ENCODE data around the gene NAV2. TPM values are rescaled to one million over a fixed set of nuclear protein-coding genes. Genes with fewer than 3 reads are reported as not detected.
"Not testable (repeated sequence)": the region's sequence is repeated elsewhere in the genome, so short reads cannot be mapped to it uniquely, and the experiment has no call there.

Gene NAV2
- total RNA-seq, 1 donor from 2014 or later, result 17.6 TPM

DNA sequence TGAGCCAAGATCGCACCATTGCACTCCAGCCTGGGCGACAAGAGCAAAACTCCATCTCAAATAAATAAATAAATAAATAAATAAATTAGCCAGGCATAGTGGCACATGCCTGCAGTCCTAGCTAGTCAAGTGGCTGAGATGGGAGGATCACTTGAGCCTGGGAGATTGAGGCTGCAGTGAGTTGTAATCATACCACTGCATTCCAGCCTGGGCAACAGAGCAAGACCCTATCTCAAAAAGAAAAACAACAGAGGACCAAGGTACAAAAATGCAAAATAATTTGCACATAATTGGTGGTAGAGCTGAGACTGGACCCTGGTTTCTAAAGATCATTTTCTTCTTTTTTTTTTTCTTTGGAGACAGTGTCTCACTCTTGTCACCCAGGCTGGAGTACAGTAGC lies 294.0 kb downstream of the NAV2 start:
- DNase-seq, result not testable (repeated sequence)

- no peak for DNase-seq
These were observed 294.7 kb downstream of the NAV2 start for GRCh38 chr11:20007386-20007785.

GRCh38 chr11:20008190-20008870 lies 295.7 kb downstream of the NAV2 start:
- DNase-seq, result no peak

GRCh38 chr11:20008871-20009644 lies 296.4 kb downstream of the NAV2 start:
- no peak for DNase-seq

- DNase-seq, result no peak
These were observed 297.7 kb downstream of the NAV2 start for GRCh38 chr11:20010156-20010850.

GRCh38 chr11:20010851-20011225 lies 298.2 kb downstream of the NAV2 start:
- no peak for DNase-seq

DNA sequence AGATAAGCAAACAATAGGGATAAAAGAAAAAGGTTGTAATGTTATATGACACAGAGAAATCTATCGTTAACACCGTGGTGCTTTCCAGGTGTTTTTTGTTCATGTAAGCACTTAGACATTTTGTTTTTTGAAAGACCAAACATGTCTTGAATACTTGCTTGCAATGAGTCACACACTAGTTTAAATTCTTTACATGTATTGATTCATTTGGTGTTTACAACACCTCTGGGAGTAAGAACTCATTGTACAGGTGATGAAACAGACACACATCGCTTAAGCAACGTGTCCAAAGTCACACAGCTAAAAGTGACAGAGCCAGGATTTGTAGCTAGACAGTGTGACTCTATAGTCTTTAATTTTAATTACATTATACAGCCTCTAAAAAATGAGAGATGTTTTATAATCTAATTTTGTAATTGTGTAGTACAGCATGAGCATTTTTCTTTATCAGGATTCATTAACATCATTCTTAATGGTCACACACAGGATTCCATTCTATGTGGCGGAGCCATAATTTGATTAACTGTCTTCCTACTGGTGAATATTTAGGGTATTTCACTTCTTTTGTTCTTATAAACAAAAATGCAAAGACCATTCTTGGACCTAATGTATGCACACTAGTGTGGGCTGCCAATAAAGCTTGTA lies 298.8 kb downstream of the NAV2 start:
- no peak for DNase-seq

- no peak for DNase-seq
These were observed 300.9 kb downstream of the NAV2 start for GRCh38 chr11:20013346-20014066.

DNA sequence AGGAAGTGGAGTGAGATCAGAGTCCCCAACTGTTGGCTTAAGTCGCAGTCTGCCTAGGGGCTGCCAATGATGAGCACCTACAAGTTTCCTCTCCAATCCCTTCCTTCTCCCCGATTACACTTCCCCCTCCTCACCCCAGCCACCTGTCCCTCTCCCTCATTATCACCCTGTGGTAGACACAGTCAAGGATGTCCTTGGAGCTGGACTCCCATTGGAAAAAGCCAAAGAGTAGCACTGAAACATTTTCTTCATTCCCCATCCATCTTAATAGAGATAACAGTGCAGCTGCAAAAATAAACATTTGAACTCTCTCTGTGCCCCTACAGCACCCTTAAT lies 301.4 kb downstream of the NAV2 start:
- no peak for DNase-seq

DNA sequence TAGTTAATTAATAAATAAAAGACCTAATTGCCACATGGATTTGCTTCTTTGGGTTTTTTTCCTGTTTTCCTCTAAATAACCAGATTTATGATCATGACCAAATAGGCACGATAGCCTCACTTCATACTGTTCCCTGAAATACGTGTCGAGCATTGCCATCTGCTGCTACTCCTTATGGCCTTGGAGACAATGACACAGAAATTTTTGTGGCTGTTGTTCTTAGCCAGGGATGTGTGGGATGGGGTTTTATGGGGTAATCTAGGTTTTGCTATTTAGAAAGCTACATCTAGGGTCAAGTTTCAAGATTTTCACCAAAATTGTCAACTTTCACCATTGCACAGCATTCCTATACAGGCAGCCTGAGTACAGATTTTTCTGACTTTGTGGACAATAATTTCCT lies 302.5 kb downstream of the NAV2 start:
- no peak for DNase-seq

DNA sequence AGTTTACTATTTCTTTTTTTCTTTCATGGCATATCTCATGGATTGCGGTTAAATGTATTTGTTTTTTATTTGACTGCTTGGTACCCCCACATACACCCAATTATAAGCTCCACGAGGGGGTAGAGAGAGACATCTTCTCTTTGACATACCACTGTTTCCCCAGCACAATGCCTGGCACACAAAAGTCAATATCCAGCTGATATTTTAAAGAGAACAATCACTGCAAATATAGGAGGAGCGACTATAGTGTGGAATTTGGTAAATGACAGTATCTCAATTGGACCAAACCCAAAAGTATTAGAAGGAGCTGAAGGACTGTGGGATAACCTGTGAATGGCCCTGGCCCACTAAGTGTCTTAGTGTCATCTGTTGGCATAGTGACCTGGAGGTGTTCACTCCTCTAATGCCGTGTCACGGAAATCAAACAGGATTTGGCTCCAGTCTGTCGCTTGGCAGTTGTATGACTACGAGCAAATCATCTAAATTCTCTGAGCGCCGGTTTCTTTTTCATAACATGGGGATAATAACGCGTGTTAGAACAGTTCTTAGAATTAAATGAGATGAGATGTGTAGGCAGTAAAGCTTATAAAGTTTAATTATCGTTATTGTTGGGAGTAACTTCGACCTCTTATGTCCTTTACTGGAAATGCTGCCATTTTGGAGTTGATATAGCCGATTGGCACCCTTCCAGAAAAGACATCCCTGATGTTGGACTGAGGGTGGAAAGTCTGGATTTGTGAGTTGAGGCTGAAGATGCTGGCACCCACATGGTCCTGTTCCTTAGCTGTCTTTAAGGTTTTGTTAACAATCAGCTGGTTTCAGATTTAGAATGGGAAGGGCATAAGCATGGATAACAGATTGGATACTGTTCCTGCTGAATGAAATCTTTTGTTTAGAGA lies 303.1 kb downstream of the NAV2 start:
- DNase-seq, result no peak

DNA sequence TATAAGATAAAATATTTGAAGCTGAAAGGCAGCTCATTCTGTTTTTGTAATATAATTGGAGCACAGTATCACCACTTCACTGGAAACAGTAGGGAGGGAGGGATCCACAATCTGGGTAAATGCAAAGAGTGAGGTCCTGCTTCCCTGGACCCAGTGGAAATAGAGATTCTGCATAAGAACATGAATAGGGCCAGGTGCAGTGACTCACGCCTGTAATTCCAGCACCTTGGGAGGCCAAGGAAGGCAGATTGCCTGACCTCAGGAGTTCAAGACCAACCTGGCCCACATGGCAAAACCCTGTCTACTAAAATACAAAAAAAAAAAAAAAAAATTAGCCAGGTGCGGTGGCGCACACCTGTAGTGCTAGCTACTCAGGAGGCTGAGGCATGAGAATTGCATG lies 303.9 kb downstream of the NAV2 start:
- no peak for DNase-seq

DNA sequence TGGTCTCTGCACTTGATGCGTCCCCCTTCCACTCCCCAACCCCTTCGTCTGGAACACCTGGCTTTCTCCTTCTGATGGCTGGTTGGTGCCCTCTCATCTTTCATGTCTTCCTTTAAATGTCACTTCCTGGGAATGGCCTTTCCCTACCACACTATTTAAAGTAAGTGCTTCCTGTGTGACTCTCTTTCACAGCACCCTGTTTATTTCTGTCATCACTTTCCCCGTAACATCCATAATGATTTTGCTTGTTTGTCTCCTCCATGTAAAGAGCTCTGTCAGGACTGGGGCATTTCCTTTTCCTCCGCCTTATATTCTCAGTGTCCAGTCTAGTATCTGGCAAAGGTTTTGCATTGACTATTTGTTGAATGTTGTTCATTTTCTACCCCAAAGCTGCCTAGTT lies 304.7 kb downstream of the NAV2 start:
- DNase-seq, result no peak

- DNase-seq, result no peak
These were observed 307.6 kb downstream of the NAV2 start for GRCh38 chr11:20020198-20020597.

DNA sequence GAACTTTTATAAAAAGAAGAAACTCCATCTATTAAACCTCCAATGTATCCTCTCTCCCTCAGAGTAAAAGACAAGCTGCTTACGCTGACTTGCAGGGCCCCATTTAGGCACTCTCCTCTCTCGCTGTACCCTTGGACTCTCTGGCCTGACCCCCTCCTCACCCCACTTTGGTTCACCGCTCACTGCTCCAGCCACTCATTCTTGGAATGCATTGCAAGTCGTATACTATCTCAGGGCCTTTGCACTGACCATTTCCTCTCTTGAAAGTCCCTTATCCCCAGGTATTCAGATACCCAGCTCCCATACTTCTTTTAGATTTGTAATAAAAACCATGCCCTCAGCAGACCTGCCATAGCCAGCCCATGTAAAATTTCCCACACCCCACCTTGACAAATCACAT lies 308.1 kb downstream of the NAV2 start:
- no peak for DNase-seq

GRCh38 chr11:20021212-20021611 lies 308.6 kb downstream of the NAV2 start:
- no peak for DNase-seq

DNA sequence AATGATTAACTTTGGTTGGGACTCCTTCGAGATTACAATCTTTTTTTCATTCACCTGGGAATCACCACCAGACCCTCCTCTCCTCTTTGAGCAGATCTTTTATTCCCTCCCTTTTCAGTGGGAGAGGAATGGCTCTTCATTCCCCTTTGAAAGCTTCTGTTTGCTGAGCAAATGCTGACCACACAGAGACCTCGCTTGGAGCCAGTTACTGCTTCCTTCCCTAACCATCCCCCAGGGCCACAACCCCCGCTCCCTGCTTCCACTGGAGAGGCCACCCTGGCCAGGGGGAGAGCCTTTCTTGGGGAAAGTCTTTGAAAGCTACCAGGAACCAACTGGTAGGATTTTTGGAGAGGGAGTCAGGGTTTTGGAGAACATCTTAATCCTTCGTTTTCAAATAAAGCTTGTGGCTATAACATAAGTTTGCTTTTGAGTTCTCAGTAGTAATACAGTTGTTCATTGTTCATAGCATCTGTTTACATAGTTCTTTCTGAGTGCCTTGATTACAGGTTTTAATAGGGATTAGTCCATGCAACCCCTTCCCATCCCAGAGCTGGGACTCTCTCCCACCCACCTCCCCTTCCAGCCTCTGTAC lies 309.2 kb downstream of the NAV2 start:
- no peak for DNase-seq

GRCh38 chr11:20022363-20023081 lies 309.9 kb downstream of the NAV2 start:
- no peak for DNase-seq

- no peak for DNase-seq
These were observed 310.4 kb downstream of the NAV2 start for GRCh38 chr11:20023082-20023426.

DNA sequence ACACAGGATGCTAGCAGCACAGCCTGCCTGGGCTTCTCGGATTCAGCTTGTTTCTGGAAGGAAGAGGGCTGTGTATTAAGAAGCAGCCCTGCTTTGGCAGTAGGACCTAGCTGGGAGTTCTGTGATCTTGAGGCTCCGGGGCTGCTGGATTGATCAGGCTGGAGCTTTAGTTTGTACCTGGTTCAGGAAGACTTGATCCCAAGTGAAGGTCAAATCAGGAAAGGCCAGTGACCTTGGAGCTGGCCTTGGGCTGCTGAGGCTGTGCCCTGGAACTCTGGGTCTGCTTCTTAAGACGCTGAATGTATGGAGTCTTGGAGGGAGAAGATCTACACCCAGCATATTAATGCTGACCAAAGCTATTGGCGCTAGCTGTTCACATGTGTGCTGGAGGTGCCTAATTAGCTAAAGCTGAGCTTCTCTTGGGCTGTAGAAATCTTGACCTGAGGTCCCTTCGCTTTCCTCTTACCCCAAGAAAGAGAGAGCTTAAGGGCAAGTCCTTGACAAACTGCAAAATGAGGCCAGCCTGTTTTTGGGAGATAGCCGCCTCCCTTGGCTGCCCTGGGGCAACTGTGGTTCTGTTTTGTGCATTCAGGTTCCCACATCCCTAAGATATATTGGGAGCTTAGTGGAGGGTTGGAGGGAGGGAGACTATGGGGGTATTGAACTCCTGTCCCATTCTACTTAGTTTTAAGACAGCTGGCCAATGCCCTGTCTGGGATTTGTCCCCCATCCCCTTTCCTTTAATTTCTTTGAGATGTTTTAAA lies 311.7 kb downstream of the NAV2 start:
- no peak for DNase-seq

Measured in occipital lobe (tissue), 2 donors.